K562 (cell line): ENCODE results near the gene MCCC1. TPM values are rescaled to one million over a fixed set of nuclear protein-coding genes. Genes with fewer than 3 reads are reported as not detected.

Experiments
- ATAC-seq: fragments of 200-7000 bp; cut with Tn5 transposase; 3 replicates; pipeline ENCODE4 v1.9.1; 2020; ENCODE audit warnings: moderate library complexity
- BruUV-seq: library from RNA; stranded (reverse); fragments of 400-500 nt; replicated peaks from 2 replicates; lab custom pipeline; 2021; lab: Mats Ljungman, UMichigan
- CTCF ChIA-PET: fragments of 300-600 bp; formaldehyde crosslinking; extraction: SDS; loops from one replicate; lab custom pipeline; 2021; ENCODE audit warnings: low intra/inter-chr PET ratio; lab: Yijun Ruan, JAX
- POLR2A ChIA-PET: fragments of 300-600, 350-650 bp; sonication (Branson Sonifier 250); formaldehyde crosslinking; extraction: SDS; loops from one replicate; lab custom pipeline; 2021; ENCODE audit warnings: antibody characterized with exemption, inconsistent platforms; lab: Yijun Ruan, JAX
- DNase-seq, 4 experiments: peaks; one replicate each; pipeline versions ENCODE4 v3.0.0 to v3.0.0-alpha.2; 2011 to 2018; ENCODE audit warnings: low spot score in 3 of 4, mixed read lengths in 3 of 4; ENCODE audit errors: extremely low read depth in 1 of 4
- FAIRE-seq: peaks from 2 replicates; lab custom pipeline; 2011; peaks lifted over from hg19 to GRCh38; lab: Jason Lieb, UNC
- H2AFZ ChIP-seq: 2 replicates; pipeline ENCODE4 v1.6.0; 2011; ENCODE audit warnings: low read depth, low read length, control low read depth, inconsistent platforms
- H3K27ac ChIP-seq: fragments of 200-600 bp; 3 replicates; pipeline ENCODE4 v1.8.0; 2011; ENCODE audit warnings: low read depth, mild to moderate bottlenecking, control low read depth, inconsistent platforms, low read length, moderate library complexity, mixed read lengths; ENCODE audit errors: extremely low read depth
- H3K27me3 ChIP-seq, 2 experiments: fragments of 300-600 bp in 1 of 2; 2 replicates in 1 of 2; 3 replicates in 1 of 2; pipeline versions ENCODE4 v1.6.0 to v1.8.0; 2011; ENCODE audit warnings: inconsistent platforms in 2 of 2, low read length in 2 of 2, mild to moderate bottlenecking in 1 of 2, mixed read lengths in 1 of 2, moderate library complexity in 1 of 2; ENCODE audit not compliant: control insufficient read depth in 2 of 2, insufficient read depth in 2 of 2
- H3K36me3 ChIP-seq: fragments of 300-600 bp; 3 replicates; pipeline ENCODE4 v1.8.0; 2011; ENCODE audit warnings: mild to moderate bottlenecking, low read length, inconsistent platforms; ENCODE audit not compliant: control insufficient read depth, insufficient read depth
- H3K4me1 ChIP-seq, 2 experiments: fragments of 200-600 bp in 1 of 2; replicated peaks in 1 of 2; 2 replicates in 1 of 2; 3 replicates in 1 of 2; pipeline versions ENCODE4 v1.5.1 to v1.8.0; 2011; ENCODE audit warnings: inconsistent platforms in 2 of 2, low read length in 2 of 2, mild to moderate bottlenecking in 1 of 2, mixed read lengths in 1 of 2, moderate library complexity in 1 of 2; ENCODE audit not compliant: control insufficient read depth in 2 of 2, insufficient read depth in 2 of 2
- H3K4me2 ChIP-seq: 2 replicates; pipeline ENCODE4 v1.6.1; 2011; ENCODE audit warnings: low read length, control low read depth, inconsistent platforms, mixed read lengths; ENCODE audit not compliant: insufficient read depth
- H3K4me3 ChIP-seq: fragments of 200-600 bp; sonication (generic), shearing (Covaris generic); 2 replicates; pipeline ENCODE4 v1.5.1; 2016; ENCODE audit warnings: control low read depth, inconsistent platforms
- H3K79me2 ChIP-seq: fragments of 200-600 bp; 3 replicates; pipeline ENCODE4 v1.8.0; 2011; ENCODE audit warnings: low read length, inconsistent platforms; ENCODE audit not compliant: control insufficient read depth, insufficient read depth
- H3K9ac ChIP-seq, 2 experiments: 2 replicates each; pipeline versions ENCODE4 v1.6.0 to v1.6.1; 2011; ENCODE audit warnings: low read depth in 2 of 2, low read length in 2 of 2, control low read depth in 1 of 2, inconsistent platforms in 1 of 2, mild to moderate bottlenecking in 1 of 2, mixed read lengths in 1 of 2; ENCODE audit not compliant: insufficient read depth in 1 of 2
- H3K9me1 ChIP-seq: one replicate; pipeline ENCODE4 v1.6.0; 2011; ENCODE audit warnings: inconsistent platforms, mild to moderate bottlenecking, low read length, moderate library complexity; ENCODE audit not compliant: control insufficient read depth, insufficient read depth
- H3K9me3 ChIP-seq: replicated peaks from 2 replicates; pipeline ENCODE4 v1.5.1; 2011; ENCODE audit warnings: low read depth, low read length, inconsistent platforms; ENCODE audit not compliant: control insufficient read depth, insufficient read depth
- H4K20me1 ChIP-seq: replicated peaks from 2 replicates; pipeline ENCODE4 v1.6.1; 2011; ENCODE audit warnings: low read length, inconsistent platforms, mixed read lengths; ENCODE audit not compliant: control insufficient read depth, insufficient read depth
- PURB ChIP-seq: sonication (generic); formaldehyde crosslinking; IDR thresholded peaks from 2 replicates; pipeline ENCODE4 v1.9.0; 2021; ENCODE audit warnings: low read depth, mild to moderate bottlenecking, missing genetic modification reagents
- RBM25 ChIP-seq: fragments of 200-400 bp; formaldehyde crosslinking; IDR thresholded peaks from 2 replicates; pipeline ENCODE4 v1.6.1; 2018; ENCODE audit warnings: low read length, low read depth, moderate library complexity; ENCODE audit not compliant: severe bottlenecking
- RBM39 ChIP-seq: fragments of 200-400 bp; formaldehyde crosslinking; optimal IDR thresholded peaks from 2 replicates; pipeline ENCODE3; 2018; ENCODE audit warnings: low read depth, low read length
- THRA ChIP-seq: fragments of 450-650 bp; IDR thresholded peaks from 2 replicates; pipeline ENCODE4 v1.6.1; 2017; ENCODE audit warnings: mild to moderate bottlenecking, moderate library complexity
- ZNF384 ChIP-seq: IDR thresholded peaks from 2 replicates; pipeline ENCODE4 v1.6.1; 2012; ENCODE audit warnings: low read depth, low read length, improper control_type of control experiment
- WGBS: fragments of 100-300 bp; shearing (Covaris generic); methylation state at CpG from one replicate; pipeline ENCODE4 v1.1.6; 2016; ENCODE audit warnings: low coverage, mixed read lengths; ENCODE audit not compliant: insufficient coverage; ENCODE audit errors: missing lambda C conversion rate; 5-methylcytosine and 5-hydroxymethylcytosine counted together
- in situ Hi-C: fragments of 300-500 bp; cut with MboI; formaldehyde crosslinking; loops from 4 replicates; pipeline ENCODE4 v1.15.0; 2018; ENCODE audit warnings: inconsistent platforms, mixed read lengths
- intact Hi-C: fragments of 100-400 bp; cut with micrococcal nuclease; formaldehyde crosslinking; loops from 2 replicates; pipeline ENCODE4 v1.14.2; 2022
- polyA plus RNA-seq, 8 experiments: library from polyadenylated mRNA; depleted of rRNA in 4 of 8; stranded (reverse) in 5 of 8; unstranded in 3 of 8; fragments of >200 nt; fragmentation: Nextera tagmentation in 2 of 8; fragmentation: Illumina TruSeq in 1 of 8; extraction: Ambion mirVana in 2 of 8; extraction: Trizol in 1 of 8; gene quantifications; 2 replicates each; pipeline versions ENCODE4 v1.2.1 to v1.2.3, GENCODE V29; 2011 to 2014; ENCODE audit warnings: inconsistent platforms in 1 of 8, missing spikeins in 1 of 8
- total RNA-seq, 7 experiments: library from RNA; depleted of rRNA in 6 of 7; stranded (reverse); fragments of >200 nt in 6 of 7; fragmentation: Illumina TruSeq in 2 of 7; extraction: Trizol in 2 of 7; gene quantifications; 2 replicates each; pipeline versions ENCODE4 v1.2.1 to v1.2.3, GENCODE V29; 2011 to 2021; ENCODE audit warnings: low replicate concordance in 1 of 7

Gene MCCC1
- total and polyA plus RNA-seq, 9 of the 15 experiments (the other 6 are each of a cell fraction or from before 2014, with no cell fraction given): 13.7 to 26.9 (median 23.0) TPM

- H3K27me3 ChIP-seq: no peaks in the 10 kb centered on the region
- H3K27ac ChIP-seq: no peak overlapping the region
- no peak overlapping the region for H3K4me2 ChIP-seq
- in situ Hi-C loops: no loop called here
- H3K4me1 ChIP-seq: peaks cover 14% of the 10 kb centered on the region in 2 experiments
- no peak overlapping the region for H3K9ac ChIP-seq
- 60% methylated on average over 9 of the region's 10 CpGs for WGBS
- FAIRE-seq: no peak
- no peaks in the 10 kb centered on the region for H3K36me3 ChIP-seq
- no peaks in the 10 kb centered on the region for H4K20me1 ChIP-seq
- no peaks in the 10 kb centered on the region for H3K9me1 ChIP-seq
- H3K79me2 ChIP-seq: no peaks in the 10 kb centered on the region
- no TSS peak for BruUV-seq
- ChIA-PET CTCF (no interaction called here), POLR2A (interaction anchor here (0.6 to 0.9 kb wide), 3 partner anchors 10 to 77 kb away, joined by 3 read pairs; no protein-coding TSS in a partner anchor)
- no peak overlapping the region for H2AFZ ChIP-seq
- intact Hi-C loops: no loop called here
- no peak for ATAC-seq
- TF ChIP-seq PURB (CRISPR knock-in tag) (no peak), RBM25 (no peak), ZNF384 (no peak)
- no peak overlapping the region for H3K4me3 ChIP-seq
- DNase-seq: no peak
- H3K9me3 ChIP-seq: no peaks in the 10 kb centered on the region
Measured at GRCh38 chr3:183006396-183007002, 92.8 kb downstream of the MCCC1 start.

- no peaks in the 10 kb centered on the region for H3K9me1 ChIP-seq
- H3K4me3 ChIP-seq: no peak overlapping the region
- DNase-seq (no peak), FAIRE-seq (no peak), ATAC-seq (no peak)
- no TSS peak for BruUV-seq
- H4K20me1 ChIP-seq: no peaks in the 10 kb centered on the region
- H3K79me2 ChIP-seq: no peaks in the 10 kb centered on the region
- WGBS: 33% methylated on average over 1 of the region's 1 CpG
- ChIA-PET CTCF (no interaction called here), POLR2A (interaction anchor here (1.0 kb wide), 1 partner anchor 16 kb away, joined by 4 read pairs; no protein-coding TSS in a partner anchor)
- H3K27ac ChIP-seq: no peak overlapping the region
- H3K9ac ChIP-seq: peak overlapping the region in 1 of 2 experiments; percentile 14; a peak in 2 of 4 replicates
- no peaks in the 10 kb centered on the region for H3K36me3 ChIP-seq
- intact Hi-C loops (no loop called here), in situ Hi-C loops (no loop called here)
- H3K27me3 ChIP-seq: no peaks in the 10 kb centered on the region
- H3K4me1 ChIP-seq: 0 out of 5 replicates have a peak, but pooled peaks cover 0 to 5% of the 10 kb centered on the region in 2 experiments
- no peak overlapping the region for H2AFZ ChIP-seq
- no peak overlapping the region for H3K4me2 ChIP-seq
- H3K9me3 ChIP-seq: no peaks in the 10 kb centered on the region
- TF ChIP-seq THRA (no peak), RBM39 (no peak)
Measured at GRCh38 chr3:182999767-183000166, 99.5 kb downstream of the MCCC1 start.
